Esophagus muscularis mucosa (tissue), 3 donors: ENCODE results near the gene PI4K2A.

Source experiments
- POLR2A ChIP-seq: fragments of 450-650 bp; IDR thresholded peaks from one replicate; pipeline ENCODE4 v1.6.1; 2017; ENCODE audit warnings: antibody characterized with exemption, moderate library complexity, mild to moderate bottlenecking, low read depth
- POLR2AphosphoS5 ChIP-seq, 2 donors: sonication (generic); formaldehyde crosslinking; IDR thresholded peaks; one replicate each; pipeline ENCODE4 v1.6.1; 2017; ENCODE audit warnings: antibody characterized with exemption in 2 of 2
- TF ChIP-seq, protein P1 (sequence below), 3 experiments: fragments of 200-600 bp in 2 of 3; fragments of 450-650 bp in 1 of 3; sonication (generic) in 2 of 3; IDR thresholded peaks; one replicate each; pipeline ENCODE4 v1.5.1; 2017 to 2019; ENCODE audit warnings: antibody characterized with exemption in 3 of 3, mild to moderate bottlenecking in 2 of 3, moderate library complexity in 1 of 3

GRCh38 chr10:97719602-97720001, 79.1 kb downstream of the PI4K2A start:
- TF ChIP-seq POLR2AphosphoS5 (IDR thresholded peaks at IDR 0.05) (no peak), POLR2A (no peak)
- TF ChIP-seq, protein P1, sequence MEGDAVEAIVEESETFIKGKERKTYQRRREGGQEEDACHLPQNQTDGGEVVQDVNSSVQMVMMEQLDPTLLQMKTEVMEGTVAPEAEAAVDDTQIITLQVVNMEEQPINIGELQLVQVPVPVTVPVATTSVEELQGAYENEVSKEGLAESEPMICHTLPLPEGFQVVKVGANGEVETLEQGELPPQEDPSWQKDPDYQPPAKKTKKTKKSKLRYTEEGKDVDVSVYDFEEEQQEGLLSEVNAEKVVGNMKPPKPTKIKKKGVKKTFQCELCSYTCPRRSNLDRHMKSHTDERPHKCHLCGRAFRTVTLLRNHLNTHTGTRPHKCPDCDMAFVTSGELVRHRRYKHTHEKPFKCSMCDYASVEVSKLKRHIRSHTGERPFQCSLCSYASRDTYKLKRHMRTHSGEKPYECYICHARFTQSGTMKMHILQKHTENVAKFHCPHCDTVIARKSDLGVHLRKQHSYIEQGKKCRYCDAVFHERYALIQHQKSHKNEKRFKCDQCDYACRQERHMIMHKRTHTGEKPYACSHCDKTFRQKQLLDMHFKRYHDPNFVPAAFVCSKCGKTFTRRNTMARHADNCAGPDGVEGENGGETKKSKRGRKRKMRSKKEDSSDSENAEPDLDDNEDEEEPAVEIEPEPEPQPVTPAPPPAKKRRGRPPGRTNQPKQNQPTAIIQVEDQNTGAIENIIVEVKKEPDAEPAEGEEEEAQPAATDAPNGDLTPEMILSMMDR (IDR thresholded peaks at IDR 0.05) = no peak
